Stimulated activated CD8-positive, alpha-beta memory T cell treated with anti-CD3 and anti-CD28 coated beads, Interleukin-15, amount 100 ng/mL, for 4 hours (primary cell): ENCODE data around the gene TTF1.
A peak's percentile ranks its signal among the peaks of the same experiment; 100 is the strongest.

Experiments used
- DNase-seq, 2 donors: peaks; one replicate each; pipeline ENCODE4 v3.0.0-alpha.2; 2020; ENCODE audit warnings: low read depth in 2 of 2

Gene TTF1

DNA sequence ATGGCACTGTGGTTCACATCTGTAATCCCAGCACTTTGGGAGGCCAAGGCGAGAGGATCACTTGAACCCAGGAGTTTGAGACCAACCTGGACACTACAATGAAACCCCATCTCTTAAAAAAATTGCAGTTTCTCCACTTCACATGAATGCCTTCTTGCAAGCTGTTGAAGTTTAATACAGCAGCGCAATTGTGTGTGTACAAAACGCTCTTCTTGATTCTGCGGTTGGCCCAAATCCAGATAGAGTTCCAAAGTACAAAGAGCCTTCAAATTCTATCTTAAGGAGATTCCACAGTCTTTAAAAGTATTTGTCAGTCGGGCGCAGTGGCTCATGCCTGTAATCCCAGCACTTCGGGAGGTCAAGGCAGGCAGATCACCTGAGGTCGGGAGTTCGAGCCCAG lies 42.6 kb downstream of the TTF1 start:
- no peak for DNase-seq

- no peak for DNase-seq
These were observed 48.9 kb downstream of the TTF1 start for GRCh38 chr9:132357764-132358163.

GRCh38 chr9:132356324-132356924 lies 50.2 kb downstream of the TTF1 start:
- DNase-seq = no peak

GRCh38 chr9:132354637-132355355 lies 51.8 kb downstream of the TTF1 start, which contains the start of gene SETX:
SETX (minus strand) TSS chr9:132354986; CDS start chr9:132349428, 5,558 bp downstream.
- peak; percentile 92 to 98 for DNase-seq

- DNase-seq = no peak
These were observed 55.1 kb downstream of the TTF1 start for GRCh38 chr9:132351404-132352045.

DNA sequence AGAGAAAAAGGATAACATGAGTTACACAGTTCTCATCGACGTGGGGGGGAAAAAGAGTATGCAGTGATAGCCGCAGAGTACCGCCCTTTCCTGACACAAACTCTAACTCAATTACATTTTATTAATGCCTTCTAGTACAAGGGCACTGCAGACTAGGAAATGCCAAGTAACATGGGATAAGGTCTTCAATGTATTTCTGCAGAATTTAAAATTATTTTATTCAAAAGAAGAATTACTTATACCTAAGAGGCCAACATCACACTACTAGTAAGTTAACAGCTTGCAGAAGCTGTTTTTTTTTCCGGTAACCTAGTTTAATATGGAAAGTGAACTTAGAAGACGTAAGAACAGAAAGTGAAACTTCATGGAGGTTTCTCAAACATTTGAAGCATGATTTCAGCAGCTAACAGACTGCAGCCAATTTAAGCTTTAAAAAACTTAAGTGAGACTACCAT lies 55.8 kb downstream of the TTF1 start:
- no peak for DNase-seq

DNA sequence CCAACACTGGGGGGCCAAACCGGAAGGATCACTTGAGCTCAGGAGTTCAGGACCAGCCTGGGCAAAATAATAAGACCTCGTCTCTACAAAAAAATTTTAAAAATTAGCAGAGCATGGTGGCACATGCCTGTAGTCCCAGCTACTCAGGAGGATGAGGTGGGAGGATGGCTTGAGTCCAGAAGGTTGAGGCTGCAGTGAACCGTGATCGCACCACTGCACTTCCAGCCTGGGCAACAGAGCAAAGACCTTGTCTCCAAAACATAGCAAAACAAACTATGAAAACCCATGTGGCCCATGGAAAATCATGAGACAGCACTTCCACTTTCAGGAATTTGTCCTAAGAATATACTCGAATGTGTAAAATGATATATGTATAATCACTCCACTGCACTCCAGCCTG lies 58.0 kb downstream of the TTF1 start:
- DNase-seq = no peak

GRCh38 chr9:132346177-132346576 lies 60.5 kb downstream of the TTF1 start:
- no peak for DNase-seq

- no peak for DNase-seq
These were observed 65.3 kb downstream of the TTF1 start for GRCh38 chr9:132341177-132341840.

DNA sequence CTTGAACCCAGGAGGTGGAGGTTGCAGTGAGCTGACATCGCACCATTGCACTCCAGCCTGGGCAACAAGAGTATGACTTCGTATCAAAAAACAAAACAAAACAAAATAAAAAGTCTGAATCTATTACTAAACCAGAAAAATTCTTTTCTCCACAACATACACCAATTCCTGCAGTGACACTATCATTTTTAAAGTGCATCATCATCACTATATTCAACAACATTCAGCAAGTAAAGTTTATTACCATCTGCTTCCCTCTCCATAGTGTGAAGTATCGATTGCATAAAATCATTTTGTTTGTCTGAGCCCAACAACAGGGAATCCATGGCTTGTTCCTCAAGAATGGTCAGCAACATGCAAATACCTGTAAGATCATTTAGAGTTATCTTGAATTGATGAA lies 72.3 kb downstream of the TTF1 start:
- DNase-seq = no peak

DNA sequence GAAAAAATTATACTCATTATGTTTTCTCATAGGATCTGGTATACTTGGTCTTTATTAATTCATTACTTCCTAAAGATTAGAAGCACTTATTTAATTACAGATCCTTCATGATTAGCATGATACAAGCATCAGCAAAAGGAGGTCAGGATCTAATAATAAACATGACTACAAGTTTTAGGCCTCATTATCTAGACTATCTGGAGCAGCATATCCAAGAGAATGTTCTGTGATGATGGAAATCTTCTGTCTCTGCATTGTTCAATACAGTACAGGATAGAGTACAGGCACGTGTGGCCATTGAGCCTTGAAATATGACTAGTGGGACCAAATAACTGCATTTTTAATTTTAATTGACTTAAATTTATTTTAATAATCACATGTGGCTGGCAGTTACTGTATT lies 73.1 kb downstream of the TTF1 start:
- no peak for DNase-seq

GRCh38 chr9:132328580-132328979 lies 78.1 kb downstream of the TTF1 start:
- DNase-seq = no peak

GRCh38 chr9:132327537-132327936 lies 79.1 kb downstream of the TTF1 start:
- no peak for DNase-seq
